Pancreas (tissue), 10 donors: ENCODE measurements around the gene THSD7B. TPM values are rescaled to one million over a fixed set of nuclear protein-coding genes. Genes with fewer than 3 reads are reported as not detected.

ENCODE experiments used
- ATAC-seq, 4 donors: fragments of 200-7000 bp; cut with Tn5 transposase; one replicate each; pipeline versions ENCODE4 v1.8.0 to v1.9.1; 2020; ENCODE audit warnings: mild to moderate bottlenecking in 4 of 4, moderate library complexity in 4 of 4
- DNase-seq, 6 donors: peaks; one replicate each; pipeline ENCODE4 v3.0.0-alpha.2; 2020
- FAIRE-seq: peaks from 2 replicates; lab custom pipeline; 2012; peaks lifted over from hg19 to GRCh38; lab: Jason Lieb, UNC
- H3K27ac ChIP-seq, 4 donors: fragments of 200-600 bp; sonication (generic); 1 replicate in 3 of 4; 2 replicates in 1 of 4; pipeline versions ENCODE4 v1.5.0 to v1.8.0; 2020
- H3K27me3 ChIP-seq, 4 donors: fragments of 200-600 bp; one replicate each; pipeline ENCODE4 v1.8.0; 2021
- H3K36me3 ChIP-seq, 3 donors: fragments of 200-600 bp; sonication (generic) in 1 of 3; one replicate each; pipeline versions ENCODE4 v1.5.0 to v1.8.0; 2020 to 2021
- H3K4me1 ChIP-seq, 3 donors: fragments of 200-600 bp; one replicate each; pipeline ENCODE4 v1.8.0; 2021
- H3K4me3 ChIP-seq, 4 donors: fragments of 200-600 bp; sonication (generic) in 2 of 4; one replicate each; pipeline versions ENCODE4 v1.5.0 to v1.8.0; 2020 to 2021
- H3K9me3 ChIP-seq, 4 donors: fragments of 200-600 bp; one replicate each; pipeline ENCODE4 v1.8.0; 2021
- CTCF ChIP-seq, 4 donors: fragments of 200-600 bp; sonication (generic) in 3 of 4; IDR thresholded peaks; one replicate each; pipeline versions ENCODE4 v1.5.0 to v1.8.0; 2021; ENCODE audit warnings: antibody characterized with exemption in 4 of 4
- WGBS, 2 donors: extraction: QIAGEN DNeasy Blood & Tissue Kit; methylation state at CpG; one replicate each; pipeline ENCODE4 v1.1.7; 2013; 5-methylcytosine and 5-hydroxymethylcytosine counted together
- intact Hi-C, 3 donors: fragments of 100-400 bp; cut with DNase I; formaldehyde crosslinking; loops; one replicate each; pipeline versions ENCODE4 v1.11.1 to v1.14.2; 2022
- polyA plus RNA-seq, 2 donors: library from polyadenylated mRNA; stranded (reverse); fragments of 200-250 nt; gene quantifications; one replicate each; pipeline ENCODE4 v1.2.3, GENCODE V29; 2013
- total RNA-seq, 6 donors: library from RNA; stranded (reverse); fragmentation: NEBNext Ultra II Directional in 4 of 6; extraction: Animal tissue kit (Norgen Biotek cat#: 25700) in 4 of 6; gene quantifications; one replicate each; pipeline versions ENCODE4 v1.2.1 to v1.2.4, GENCODE V29; 2021 to 2023
- donor health status: healthy with polysubstance abuse.
- donor health status: DM: no; HTN: no; CAD: no; lungs with moderate emphysema.
- donor health status: DM: no; HTN: no; CAD: no.
- donor health status: control.
- donor health status: control.
- donor health status: Bipolar disorder and iron deficiency.
- donor health status: DM: yes; HTN: yes; CAD: no.
- donor health status: DM: no; HTN: no; CAD: no.
- donor health status: DM: no; HTN: no; CAD: no.
- donor health status: DM: yes; HTN: yes; CAD: no.

THSD7B gene
- total and polyA plus RNA-seq, 8 donors = 0.02 to 0.18 (median 0.07) TPM; not detected in 4

- no peak for ATAC-seq
- DNase-seq = no peak
- whole genome bisulfite sequencing, 2 donors = 11 to 24% methylated on average over 3 of the region's 3 CpGs
- Histone ChIP-seq H3K4me1 (no peaks in the 10 kb centered on the region), H3K27ac (no peak overlapping the region), H3K9me3 (no peaks in the 10 kb centered on the region), H3K4me3 (no peak overlapping the region), H3K36me3 (no peaks in the 10 kb centered on the region), H3K27me3 (no peaks in the 10 kb centered on the region)
- no peak for FAIRE-seq
- intact Hi-C loops = no loop called here
- TF ChIP-seq CTCF (IDR thresholded peaks at IDR 0.05) = no peak
Observed at GRCh38 chr2:136932700-136933099, 167.4 kb downstream of the THSD7B start.

GRCh38 chr2:136935119-136935518, 169.8 kb downstream of the THSD7B start:
- no peak overlapping the region for H3K27ac ChIP-seq
- WGBS, 2 donors = 82 to 88% methylated on average over 1 of the region's 1 CpG
- intact Hi-C loops = no loop called here

GRCh38 chr2:136956050-136956449, 190.7 kb downstream of the THSD7B start:
- Histone ChIP-seq H3K4me3 (no peak overlapping the region), H3K36me3 (no peaks in the 10 kb centered on the region), H3K27ac (no peak overlapping the region), H3K9me3 (no peaks in the 10 kb centered on the region), H3K27me3 (no peaks in the 10 kb centered on the region), H3K4me1 (no peaks in the 10 kb centered on the region)
- no peak for DNase-seq
- no peak for ATAC-seq
- no peak for TF ChIP-seq CTCF (IDR thresholded peaks at IDR 0.05)
- 0% methylated on average over 1 of the region's 1 CpG for WGBS, 2 donors
- intact Hi-C loops = no loop called here
- no peak for FAIRE-seq

More at GRCh38 chr2:136935119-136935518, 169.8 kb downstream of the THSD7B start:
- Histone ChIP-seq H3K27me3 (no peaks in the 10 kb centered on the region), H3K36me3 (no peaks in the 10 kb centered on the region), H3K9me3 (no peaks in the 10 kb centered on the region), H3K4me1 (no peaks in the 10 kb centered on the region), H3K4me3 (no peak overlapping the region)
- DNase-seq = no peak
- no peak for ATAC-seq
- no peak for FAIRE-seq
- no peak for TF ChIP-seq CTCF (IDR thresholded peaks at IDR 0.05)

- no peak for TF ChIP-seq CTCF (IDR thresholded peaks at IDR 0.05)
- DNase-seq = no peak
- WGBS, 2 donors = 0 to 25% methylated on average over 1 of the region's 1 CpG
- Histone ChIP-seq H3K4me1 (no peaks in the 10 kb centered on the region), H3K9me3 (no peaks in the 10 kb centered on the region), H3K27ac (no peak overlapping the region), H3K27me3 (no peaks in the 10 kb centered on the region), H3K36me3 (no peaks in the 10 kb centered on the region), H3K4me3 (no peak overlapping the region)
- intact Hi-C loops = no loop called here
- ATAC-seq = no peak
- no peak for FAIRE-seq
Observed at GRCh38 chr2:136957044-136957443, 191.7 kb downstream of the THSD7B start.

GRCh38 chr2:136962105-136962725, 196.9 kb downstream of the THSD7B start:
- Histone ChIP-seq H3K4me1 (no peaks in the 10 kb centered on the region), H3K27me3 (no peaks in the 10 kb centered on the region), H3K27ac (no peak overlapping the region), H3K9me3 (no peaks in the 10 kb centered on the region), H3K36me3 (no peaks in the 10 kb centered on the region), H3K4me3 (no peak overlapping the region)
- no peak for FAIRE-seq
- TF ChIP-seq CTCF (IDR thresholded peaks at IDR 0.05) = no peak
- ATAC-seq = no peak
- no peak for DNase-seq
- intact Hi-C loops = no loop called here
- 53 to 56% methylated on average over 3 of the region's 3 CpGs for WGBS, 2 donors
